T-helper 17 cell (primary cell): ENCODE measurements around the gene MRPL36. TPM values are rescaled to one million over a fixed set of nuclear protein-coding genes. Genes with fewer than 3 reads are reported as not detected.
"Not testable (repeated sequence)": the region's sequence is repeated elsewhere in the genome, so short reads cannot be mapped to it uniquely, and the experiment has no call there.

Source experiments
- ATAC-seq: fragments of 150-1000 bp; cut with Tn5 transposase; 2 replicates; pipeline ENCODE4 v1.10.0; 2021; ENCODE audit warnings: mild to moderate bottlenecking, moderate library complexity
- DNase-seq, 3 donors: peaks; one replicate each; pipeline versions ENCODE4 v3.0.0 to v3.0.0-alpha.2; 2020 to 2021
- H3K9me3 ChIP-seq: one replicate; pipeline ENCODE4 v1.7.0; 2013; ENCODE audit warnings: low read length, mild to moderate bottlenecking; ENCODE audit not compliant: control insufficient read depth, poor library complexity, severe bottlenecking
- H3K27ac Mint-ChIP-seq: one replicate; pipeline ENCODE4 v1.8.0; 2022; ENCODE audit warnings: mild to moderate bottlenecking, moderate library complexity, mixed read lengths
- H3K27me3 Mint-ChIP-seq: one replicate; pipeline ENCODE4 v1.8.0; 2022; ENCODE audit warnings: mixed read lengths
- H3K36me3 Mint-ChIP-seq: one replicate; pipeline ENCODE4 v1.8.0; 2022; ENCODE audit warnings: low read depth, mixed read lengths
- H3K4me1 Mint-ChIP-seq: one replicate; pipeline ENCODE4 v1.8.0; 2022; ENCODE audit warnings: mild to moderate bottlenecking, mixed read lengths
- H3K4me3 Mint-ChIP-seq: one replicate; pipeline ENCODE4 v1.8.0; 2022; ENCODE audit warnings: mild to moderate bottlenecking, moderate library complexity, mixed read lengths
- total RNA-seq, 4 donors: library from RNA in 2 of 4; stranded (reverse) in 2 of 4; gene quantifications; one replicate each; pipeline ENCODE4 v1.2.3 and lab custom pipeline; 2022 to 2026

MRPL36 gene
- total RNA-seq, 2 donors from 2014 or later: 12.3 to 17.7 TPM

- H3K4me1 Mint-ChIP-seq: peaks cover 34% of the 10 kb centered on the region
- H3K36me3 Mint-ChIP-seq: peaks cover 9% of the 10 kb centered on the region
- ATAC-seq (no peak), DNase-seq (no peak)
- H3K27ac Mint-ChIP-seq: peak overlapping the region; percentile 78
- no peaks in the 10 kb centered on the region for H3K27me3 Mint-ChIP-seq
- H3K9me3 ChIP-seq: no peaks in the 10 kb centered on the region
- H3K4me3 Mint-ChIP-seq: peak overlapping the region; percentile 33
Measured at GRCh38 chr5:1804001-1804690, 4.5 kb upstream of the MRPL36 start.

GRCh38 chr5:1803192-1803591, 3.6 kb upstream of the MRPL36 start:
- H3K27ac Mint-ChIP-seq: peak overlapping the region; percentile 98

DNA sequence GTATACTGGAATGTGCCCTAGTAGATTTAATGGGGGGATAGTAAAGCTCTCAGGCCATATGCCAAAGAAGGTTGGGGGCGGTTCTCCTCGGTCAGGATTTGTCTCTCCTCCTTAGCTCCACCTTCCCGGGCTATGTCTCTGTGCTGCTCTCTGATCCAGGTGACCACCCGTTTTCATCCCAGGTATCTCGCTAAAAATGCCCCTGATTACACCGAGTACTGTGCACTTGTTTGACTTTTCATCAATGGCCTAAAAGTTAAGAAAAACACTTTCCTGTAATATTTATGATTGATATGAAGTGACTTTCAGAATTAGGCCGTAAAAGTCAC, 2.3 kb upstream of the MRPL36 start:
- no peak for ATAC-seq
- H3K27ac Mint-ChIP-seq: peak overlapping the region; percentile 98
- H3K27me3 Mint-ChIP-seq: no peaks in the 10 kb centered on the region
- H3K9me3 ChIP-seq: no peaks in the 10 kb centered on the region
- H3K36me3 Mint-ChIP-seq: peaks cover 3% of the 10 kb centered on the region
- peaks cover 41% of the 10 kb centered on the region for H3K4me1 Mint-ChIP-seq
- peak overlapping the region; percentile 98 for H3K4me3 Mint-ChIP-seq
- no peak for DNase-seq

More at GRCh38 chr5:1803192-1803591, 3.6 kb upstream of the MRPL36 start:
- Mint-ChIP-seq H3K4me3 (peak overlapping the region; percentile 82), H3K4me1 (peaks cover 42% of the 10 kb centered on the region), H3K27me3 (no peaks in the 10 kb centered on the region), H3K36me3 (peaks cover 9% of the 10 kb centered on the region)
- H3K9me3 ChIP-seq: no peaks in the 10 kb centered on the region
- ATAC-seq (no peak), DNase-seq (no peak)

GRCh38 chr5:1801222-1801966, 1.8 kb upstream of the MRPL36 start, which contains the start of gene NDUFS6:
TSS of gene NDUFS6 (plus strand) at chr5:1801407. CDS start at chr5:1801418, 11 bp downstream.
- Mint-ChIP-seq H3K4me1 (peaks cover 46% of the 10 kb centered on the region), H3K27me3 (no peaks in the 10 kb centered on the region), H3K4me3 (peak within 1 kb of the TSS; percentile 98), H3K27ac (peak within 1 kb of the TSS; percentile 98), H3K36me3 (peaks cover 3% of the 10 kb centered on the region)
- ATAC-seq: peak; percentile 72
- H3K9me3 ChIP-seq: no peaks in the 10 kb centered on the region
- DNase-seq: peak; percentile 67 to 73 (median 68)

DNA sequence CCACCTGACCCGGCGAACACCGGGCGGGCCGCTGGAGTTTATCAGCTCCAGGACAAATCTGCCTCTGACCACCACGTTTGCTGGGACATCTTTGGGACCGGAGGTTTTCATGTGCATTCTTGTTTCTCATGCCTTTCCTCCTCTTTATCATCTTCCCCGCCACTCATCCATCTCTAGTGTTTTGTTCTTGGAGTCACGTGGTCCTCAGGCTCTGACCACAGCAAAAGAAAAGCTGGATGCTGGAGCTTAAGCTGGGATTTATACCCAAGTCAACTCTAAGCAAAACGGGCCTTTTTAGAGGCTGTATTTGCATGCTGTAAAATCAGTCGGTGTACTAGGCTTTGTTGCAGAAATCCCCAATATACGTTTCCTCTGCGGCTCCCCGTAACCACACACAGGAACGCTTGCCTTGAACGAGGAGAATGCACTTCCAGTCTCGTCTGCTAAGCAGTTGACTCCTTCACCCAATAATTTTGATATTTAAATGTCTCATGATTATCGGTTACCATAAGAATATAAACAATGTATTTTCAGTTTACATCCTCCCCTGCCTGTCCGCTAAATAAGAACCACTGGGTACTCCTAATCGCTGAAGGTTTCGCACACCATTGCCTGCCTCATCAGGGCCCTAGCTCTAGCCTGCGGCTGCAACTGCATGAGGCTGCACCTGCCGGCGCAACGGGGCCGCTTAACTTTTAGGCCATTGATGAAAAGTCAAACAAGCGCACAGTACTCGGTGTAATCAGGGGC, 1.0 kb upstream of the MRPL36 start:
- Mint-ChIP-seq H3K4me3 (peak overlapping the region; percentile 98), H3K4me1 (peaks cover 46% of the 10 kb centered on the region), H3K27ac (peak overlapping the region; percentile 98), H3K36me3 (peaks cover 3% of the 10 kb centered on the region), H3K27me3 (no peaks in the 10 kb centered on the region)
- DNase-seq: peak in 2 of 3 donors; percentile 33 to 44
- ATAC-seq: peak; percentile 66
- H3K9me3 ChIP-seq: no peaks in the 10 kb centered on the region

DNA sequence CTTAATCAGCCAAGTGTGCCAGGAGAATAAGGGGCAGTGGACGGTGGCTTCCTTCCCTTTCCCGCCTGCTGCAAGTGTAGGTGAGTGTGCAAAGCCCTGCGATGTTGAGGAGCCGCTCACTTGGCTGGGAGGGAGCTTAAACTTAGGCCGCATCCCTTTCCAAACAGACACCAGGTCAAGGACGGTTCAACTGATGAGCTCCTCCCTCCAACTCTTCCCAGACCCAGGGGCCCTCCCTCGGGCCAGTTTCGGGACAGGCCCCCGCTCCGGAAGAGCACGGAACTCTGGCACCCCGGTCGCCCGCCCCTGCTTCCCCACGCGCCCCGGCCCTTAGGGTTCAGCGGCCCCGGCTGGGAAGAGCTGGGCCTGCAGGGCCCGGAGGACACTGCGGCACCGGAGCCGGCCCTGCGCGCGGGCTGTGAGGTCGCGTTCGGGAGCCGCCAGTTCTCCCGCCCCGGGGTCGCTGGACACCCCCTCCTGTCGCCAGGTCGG, 481 bp downstream of the MRPL36 start:
- Mint-ChIP-seq H3K27me3 (no peaks in the 10 kb centered on the region), H3K4me3 (peak overlapping the region; percentile 98), H3K36me3 (peaks cover 6% of the 10 kb centered on the region), H3K27ac (peak overlapping the region; percentile 98), H3K4me1 (peaks cover 52% of the 10 kb centered on the region)
- DNase-seq (peak in 1 of 3 donors; percentile 21), ATAC-seq (peak; percentile 29)
- no peaks in the 10 kb centered on the region for H3K9me3 ChIP-seq

DNA sequence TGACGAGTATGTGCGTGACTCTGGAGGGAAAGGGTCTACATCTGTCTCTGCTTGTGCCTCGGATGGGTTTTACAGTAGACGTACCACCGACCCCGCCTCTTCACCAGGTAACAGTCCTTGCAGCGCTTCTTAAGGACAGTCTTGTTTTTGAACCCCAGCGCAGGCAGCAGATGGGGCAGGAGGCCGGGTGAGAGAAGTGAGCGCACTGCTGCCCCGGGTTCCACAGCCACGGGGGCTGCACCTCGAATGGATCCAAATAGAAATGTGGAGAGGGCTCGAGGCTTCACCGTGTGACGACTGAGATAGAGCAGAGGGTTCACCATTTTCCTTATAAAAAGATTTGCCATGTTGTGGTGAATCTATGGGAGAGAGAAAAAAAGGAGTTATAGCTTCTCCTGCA, 1.0 kb downstream of the MRPL36 start:
- not testable (repeated sequence) for DNase-seq, ATAC-seq, H3K27me3 Mint-ChIP-seq, H3K36me3 Mint-ChIP-seq, H3K9me3 ChIP-seq
- Mint-ChIP-seq H3K4me3 (peak overlapping the region; percentile 98), H3K27ac (peak overlapping the region; percentile 98), H3K4me1 (peaks cover 46% of the 10 kb centered on the region)

GRCh38 chr5:1797855-1798254, 1.8 kb downstream of the MRPL36 start:
- Mint-ChIP-seq H3K4me3 (no peak overlapping the region), H3K27ac (peak overlapping the region; percentile 98), H3K27me3 (no peaks in the 10 kb centered on the region), H3K4me1 (peaks cover 48% of the 10 kb centered on the region), H3K36me3 (peaks cover 2% of the 10 kb centered on the region)
- H3K9me3 ChIP-seq: no peaks in the 10 kb centered on the region
- no peak for ATAC-seq
- DNase-seq: no peak

- peak overlapping the region; percentile 98 for H3K27ac Mint-ChIP-seq
- H3K36me3 Mint-ChIP-seq: peaks cover 2% of the 10 kb centered on the region
Measured at GRCh38 chr5:1797103-1797800, 2.4 kb downstream of the MRPL36 start.

DNA sequence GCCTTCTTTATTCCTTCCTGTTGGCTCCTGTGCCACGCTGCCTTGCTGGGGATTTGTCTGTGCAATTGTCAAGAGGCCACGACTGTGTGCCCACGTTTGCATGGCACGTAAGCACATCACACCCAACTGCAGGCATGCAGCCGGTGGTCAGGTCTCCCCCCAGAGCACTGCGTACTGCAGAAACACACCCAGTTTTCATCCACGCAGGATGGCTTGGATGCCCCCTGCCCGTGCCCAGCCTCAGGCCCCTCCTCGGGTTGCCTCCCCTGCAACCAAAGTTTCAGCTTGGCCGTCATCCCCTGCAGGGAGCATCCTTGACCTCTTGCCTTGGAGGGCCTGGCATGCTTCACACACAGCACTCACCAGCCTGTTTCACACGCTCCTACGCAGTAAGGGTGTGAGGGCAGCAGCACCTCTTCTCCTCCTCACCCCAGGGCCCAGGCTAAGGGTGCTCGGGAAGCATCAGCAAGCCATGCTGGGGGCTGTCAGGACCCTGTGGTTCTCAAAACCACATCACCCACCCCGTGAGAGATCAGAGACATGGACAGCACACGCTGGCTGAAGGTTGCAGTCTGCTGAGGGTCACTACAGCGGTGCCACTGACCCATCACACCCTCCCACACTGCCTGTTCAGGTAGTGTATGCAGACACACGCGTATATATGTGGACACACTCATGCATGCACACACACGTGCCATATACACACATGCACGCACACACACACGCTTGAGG, 3.1 kb downstream of the MRPL36 start:
- H3K9me3 ChIP-seq: no peaks in the 10 kb centered on the region
- H3K4me1 Mint-ChIP-seq: peaks cover 53% of the 10 kb centered on the region
- ATAC-seq (no peak), DNase-seq (no peak)
- peaks cover 2% of the 10 kb centered on the region for H3K36me3 Mint-ChIP-seq
- H3K27ac Mint-ChIP-seq: no peak overlapping the region
- H3K27me3 Mint-ChIP-seq: no peaks in the 10 kb centered on the region
- H3K4me3 Mint-ChIP-seq: no peak overlapping the region

More at GRCh38 chr5:1797103-1797800, 2.4 kb downstream of the MRPL36 start:
- Mint-ChIP-seq H3K27me3 (no peaks in the 10 kb centered on the region), H3K4me1 (peaks cover 52% of the 10 kb centered on the region), H3K4me3 (peak overlapping the region; percentile 50)
- ATAC-seq (no peak), DNase-seq (no peak)
- H3K9me3 ChIP-seq: no peaks in the 10 kb centered on the region

- Mint-ChIP-seq H3K36me3 (peaks cover 2% of the 10 kb centered on the region), H3K4me1 (peaks cover 54% of the 10 kb centered on the region), H3K27me3 (no peaks in the 10 kb centered on the region), H3K4me3 (no peak overlapping the region), H3K27ac (no peak overlapping the region)
- ATAC-seq: no peak
- DNase-seq: no peak
- H3K9me3 ChIP-seq: no peaks in the 10 kb centered on the region
Measured at GRCh38 chr5:1795931-1796330, 3.7 kb downstream of the MRPL36 start.

GRCh38 chr5:1795506-1795905, 4.1 kb downstream of the MRPL36 start:
- peaks cover 52% of the 10 kb centered on the region for H3K4me1 Mint-ChIP-seq

More at GRCh38 chr5:1795506-1795905, 4.1 kb downstream of the MRPL36 start:
- no peaks in the 10 kb centered on the region for H3K9me3 ChIP-seq
- ATAC-seq (no peak), DNase-seq (no peak)
- H3K4me3 Mint-ChIP-seq: peak overlapping the region; percentile 69
- H3K27ac Mint-ChIP-seq: peak overlapping the region; percentile 19
- no peaks in the 10 kb centered on the region for H3K27me3 Mint-ChIP-seq
- H3K36me3 Mint-ChIP-seq: peaks cover 2% of the 10 kb centered on the region
